Measurements from ENCODE around the gene RAB20.

The RAB20 gene

DNA sequence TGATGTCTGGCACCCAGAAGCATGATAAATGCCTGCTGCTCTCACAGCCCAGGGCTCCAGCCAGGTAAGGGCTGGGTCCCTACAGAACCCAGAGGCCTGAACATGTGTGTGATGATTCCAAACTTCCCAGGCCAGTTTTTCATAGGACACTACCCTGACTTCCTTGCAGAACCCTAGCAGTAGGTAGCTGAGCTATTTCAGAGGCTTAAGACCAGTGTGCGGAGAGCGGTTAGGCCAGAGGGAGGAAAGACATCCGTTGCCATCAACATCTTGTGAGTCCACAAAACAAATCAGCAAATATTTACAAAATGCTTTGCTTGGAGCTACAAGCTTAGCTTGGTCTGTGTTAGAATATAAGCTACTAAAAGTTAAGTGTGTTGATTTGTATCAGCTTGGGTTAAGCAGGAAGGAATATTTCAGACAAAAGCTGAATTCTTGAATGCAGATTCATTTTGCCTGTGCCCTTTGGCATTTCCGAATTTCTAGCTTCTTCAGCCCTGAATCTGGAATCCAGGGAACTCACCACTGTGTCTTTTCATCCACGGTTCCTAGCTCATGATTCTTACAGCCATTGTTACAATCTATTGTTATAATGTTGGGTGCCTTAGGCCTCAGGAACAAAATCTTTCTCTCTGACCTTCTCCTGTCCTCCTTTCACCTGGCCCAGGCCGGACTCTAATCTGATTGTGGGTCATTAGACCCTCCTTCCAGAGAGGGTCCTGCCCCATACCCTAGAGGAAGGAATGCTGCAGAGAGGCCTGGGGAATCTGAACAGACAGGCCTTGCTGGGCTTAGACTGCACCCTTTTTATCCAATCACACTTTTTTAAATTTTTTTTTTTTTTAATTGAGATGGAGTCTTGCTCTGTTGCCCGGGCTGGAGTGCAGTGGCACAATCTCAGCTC lies 12.4 kb downstream of the RAB20 start:
- Histone ChIP-seq H3K36me3 (ENCODE audit: insufficient read depth) (no peaks in the 10 kb centered on the region), H3K79me2 (ENCODE audit: insufficient read depth, low read depth) (no peaks in the 10 kb centered on the region), H4K20me1 (ENCODE audit: insufficient read depth) (no peaks in the 10 kb centered on the region), H3K4me3 (IDR thresholded peaks at IDR 0.05; ENCODE audit: insufficient read depth, low read depth, low read length) (no peak overlapping the region), H3K9ac (no peak overlapping the region), H3K4me1 (ENCODE audit: low read depth, poor library complexity, severe bottlenecking) (no peaks in the 10 kb centered on the region), H2AFZ (ENCODE audit: low read depth) (no peak overlapping the region), H3K4me2 (no peak overlapping the region), H3K27ac (no peak overlapping the region), H3K27me3 (ENCODE audit: insufficient read depth, low read depth) (no peaks in the 10 kb centered on the region)
- TF ChIP-seq, protein P1, sequence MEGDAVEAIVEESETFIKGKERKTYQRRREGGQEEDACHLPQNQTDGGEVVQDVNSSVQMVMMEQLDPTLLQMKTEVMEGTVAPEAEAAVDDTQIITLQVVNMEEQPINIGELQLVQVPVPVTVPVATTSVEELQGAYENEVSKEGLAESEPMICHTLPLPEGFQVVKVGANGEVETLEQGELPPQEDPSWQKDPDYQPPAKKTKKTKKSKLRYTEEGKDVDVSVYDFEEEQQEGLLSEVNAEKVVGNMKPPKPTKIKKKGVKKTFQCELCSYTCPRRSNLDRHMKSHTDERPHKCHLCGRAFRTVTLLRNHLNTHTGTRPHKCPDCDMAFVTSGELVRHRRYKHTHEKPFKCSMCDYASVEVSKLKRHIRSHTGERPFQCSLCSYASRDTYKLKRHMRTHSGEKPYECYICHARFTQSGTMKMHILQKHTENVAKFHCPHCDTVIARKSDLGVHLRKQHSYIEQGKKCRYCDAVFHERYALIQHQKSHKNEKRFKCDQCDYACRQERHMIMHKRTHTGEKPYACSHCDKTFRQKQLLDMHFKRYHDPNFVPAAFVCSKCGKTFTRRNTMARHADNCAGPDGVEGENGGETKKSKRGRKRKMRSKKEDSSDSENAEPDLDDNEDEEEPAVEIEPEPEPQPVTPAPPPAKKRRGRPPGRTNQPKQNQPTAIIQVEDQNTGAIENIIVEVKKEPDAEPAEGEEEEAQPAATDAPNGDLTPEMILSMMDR (conservative IDR thresholded peaks at IDR 0.05; ENCODE audit: low read depth, low read length) = no peak

DNA sequence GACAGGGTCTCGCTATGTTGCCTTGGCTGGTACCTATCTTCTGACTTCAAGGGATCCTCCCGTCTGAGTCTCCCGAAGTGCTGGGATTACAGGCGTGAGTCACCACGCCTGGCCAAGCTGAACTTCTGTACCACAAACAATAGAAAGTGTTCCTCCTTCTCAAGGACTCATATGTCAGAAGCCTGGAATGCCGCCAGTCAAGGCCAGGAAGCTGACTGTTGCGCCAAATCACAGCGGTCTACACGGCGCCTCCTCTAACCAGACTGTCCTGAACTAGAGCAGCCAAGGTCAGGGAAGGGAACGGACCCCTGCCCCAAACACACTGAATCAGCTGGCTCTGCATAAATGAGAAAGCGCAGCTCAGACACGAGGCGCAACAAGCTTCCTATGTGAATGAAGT lies 14.6 kb downstream of the RAB20 start:
- no peaks in the 10 kb centered on the region for H3K36me3 ChIP-seq (ENCODE audit: insufficient read depth)
- no peak overlapping the region for H3K27ac ChIP-seq
- H3K9ac ChIP-seq = no peak overlapping the region
- H4K20me1 ChIP-seq (ENCODE audit: insufficient read depth) = no peaks in the 10 kb centered on the region
- TF ChIP-seq, protein P1 (conservative IDR thresholded peaks at IDR 0.05; ENCODE audit: low read depth, low read length) = no peak
- H3K4me2 ChIP-seq = no peak overlapping the region
- no peaks in the 10 kb centered on the region for H3K4me1 ChIP-seq (ENCODE audit: low read depth, poor library complexity, severe bottlenecking)
- no peaks in the 10 kb centered on the region for H3K79me2 ChIP-seq (ENCODE audit: insufficient read depth, low read depth)
- H2AFZ ChIP-seq (ENCODE audit: low read depth) = no peak overlapping the region
- no peaks in the 10 kb centered on the region for H3K27me3 ChIP-seq (ENCODE audit: insufficient read depth, low read depth)
- H3K4me3 ChIP-seq (IDR thresholded peaks at IDR 0.05; ENCODE audit: insufficient read depth, low read depth, low read length) = no peak overlapping the region

DNA sequence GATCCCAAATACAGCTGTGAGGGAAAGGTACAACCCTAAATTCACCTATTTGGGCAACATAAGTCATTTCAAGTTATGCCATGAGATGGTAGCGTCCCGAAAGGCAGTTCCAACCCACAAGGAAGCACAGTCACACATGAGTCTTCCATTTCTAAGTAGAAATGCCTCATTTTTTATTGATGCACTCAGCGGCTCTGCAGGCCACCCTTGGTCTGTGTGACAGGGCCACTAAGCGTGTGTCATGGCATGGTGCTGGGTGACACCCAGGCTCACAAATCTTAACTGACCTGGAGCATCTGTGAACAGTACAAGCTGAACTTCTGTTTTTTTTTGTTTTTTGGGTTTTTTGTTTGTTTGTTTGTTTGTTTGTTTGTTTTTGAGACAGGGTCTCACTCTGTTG lies 15.1 kb downstream of the RAB20 start:
- H3K36me3 ChIP-seq (ENCODE audit: insufficient read depth) = no peaks in the 10 kb centered on the region
- H3K4me2 ChIP-seq = no peak overlapping the region
- TF ChIP-seq, protein P1 (conservative IDR thresholded peaks at IDR 0.05; ENCODE audit: low read depth, low read length) = no peak
- H3K4me1 ChIP-seq (ENCODE audit: low read depth, poor library complexity, severe bottlenecking) = no peaks in the 10 kb centered on the region
- H4K20me1 ChIP-seq (ENCODE audit: insufficient read depth) = no peaks in the 10 kb centered on the region
- no peaks in the 10 kb centered on the region for H3K27me3 ChIP-seq (ENCODE audit: insufficient read depth, low read depth)
- no peak overlapping the region for H3K9ac ChIP-seq
- H3K79me2 ChIP-seq (ENCODE audit: insufficient read depth, low read depth) = no peaks in the 10 kb centered on the region
- no peak overlapping the region for H3K27ac ChIP-seq
- H3K4me3 ChIP-seq (IDR thresholded peaks at IDR 0.05; ENCODE audit: insufficient read depth, low read depth, low read length) = no peak overlapping the region
- no peak overlapping the region for H2AFZ ChIP-seq (ENCODE audit: low read depth)

DNA sequence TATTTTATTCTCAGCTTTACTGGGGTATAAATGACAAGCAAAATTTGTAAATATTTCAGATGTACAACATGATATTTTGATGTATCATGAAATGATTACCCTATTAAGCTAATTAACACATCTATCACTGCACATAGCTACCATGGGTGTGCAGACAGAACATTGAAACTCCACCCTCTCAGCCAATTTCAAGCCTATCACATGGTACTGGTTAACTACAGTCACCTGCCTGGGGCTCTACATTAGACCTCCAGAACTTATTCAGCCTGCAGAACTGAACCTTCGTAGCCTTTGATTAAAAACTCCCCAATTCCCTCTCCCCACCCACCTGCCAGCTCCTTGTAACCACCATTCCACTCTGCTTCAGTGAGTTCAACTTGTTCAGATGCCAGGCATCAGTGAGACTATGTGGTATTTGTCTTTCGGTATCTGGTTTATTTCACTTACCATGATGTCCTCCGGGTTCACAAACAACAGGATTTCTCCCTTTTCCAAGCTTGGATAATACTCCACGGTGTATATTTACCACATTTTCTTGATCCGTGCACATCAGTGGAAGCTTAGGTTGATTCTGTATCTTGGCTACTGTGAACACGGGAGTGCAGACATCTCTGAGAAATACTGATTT lies 19.2 kb downstream of the RAB20 start:
- H3K36me3 ChIP-seq (ENCODE audit: insufficient read depth) = no peaks in the 10 kb centered on the region
- H3K79me2 ChIP-seq (ENCODE audit: insufficient read depth, low read depth) = no peaks in the 10 kb centered on the region
- H3K9ac ChIP-seq = no peak overlapping the region
- TF ChIP-seq, protein P1 (conservative IDR thresholded peaks at IDR 0.05; ENCODE audit: low read depth, low read length) = no peak
- no peak overlapping the region for H3K27ac ChIP-seq
- no peak overlapping the region for H2AFZ ChIP-seq (ENCODE audit: low read depth)
- no peak overlapping the region for H3K4me2 ChIP-seq
- H3K4me3 ChIP-seq (IDR thresholded peaks at IDR 0.05; ENCODE audit: insufficient read depth, low read depth, low read length) = no peak overlapping the region
- no peaks in the 10 kb centered on the region for H4K20me1 ChIP-seq (ENCODE audit: insufficient read depth)
- no peaks in the 10 kb centered on the region for H3K4me1 ChIP-seq (ENCODE audit: low read depth, poor library complexity, severe bottlenecking)
- no peaks in the 10 kb centered on the region for H3K27me3 ChIP-seq (ENCODE audit: insufficient read depth, low read depth)
